ENCODE data around the gene TIAM2. TPM values are rescaled to one million over a fixed set of nuclear protein-coding genes. Genes with fewer than 3 reads are reported as not detected.

Gene TIAM2
- total RNA-seq, 2 experiments from 2014 or later = 5.4 to 6.2 TPM

GRCh38 chr6:155235087-155235486 is 240.0 kb downstream of the TIAM2 start:
- CTCF ChIA-PET (ENCODE audit: unreplicated experiment) = no interaction called here

GRCh38 chr6:155237613-155238012 is 242.5 kb downstream of the TIAM2 start:
- no peaks in the 10 kb centered on the region for H3K9me2 ChIP-seq (ENCODE audit: insufficient read depth, low read length)
- no peaks in the 10 kb centered on the region for H3K4me1 ChIP-seq (ENCODE audit: insufficient read depth, low read length, poor library complexity, severe bottlenecking)
- intact Hi-C loops (cut with micrococcal nuclease; ENCODE audit: unreplicated experiment) = no loop called here
- no peak overlapping the region for H2AFZ ChIP-seq (ENCODE audit: low read length)
- no peak for TF ChIP-seq EZH2phosphoT487 (IDR thresholded peaks at IDR 0.05; ENCODE audit: borderline replicate concordance, low read depth, low read length)
- TF ChIP-seq CTCF (conservative IDR thresholded peaks at IDR 0.05; ENCODE audit: low read length) = no peak
- H3K4me3 ChIP-seq (ENCODE audit: low read depth, low read length, poor library complexity, severe bottlenecking) = no peak overlapping the region
- no peak for DNase-seq (ENCODE audit: low spot score)
- ChIA-PET POLR2A (no interaction called here), CTCF (ENCODE audit: unreplicated experiment) (no interaction called here)
- H4K20me1 ChIP-seq (ENCODE audit: insufficient read depth, low read length) = no peaks in the 10 kb centered on the region
- no peak overlapping the region for H3K4me2 ChIP-seq (ENCODE audit: low read length)
- BruUV-seq (replicated peaks) = no TSS peak
- H3K79me2 ChIP-seq (ENCODE audit: insufficient read depth, low read depth, low read length) = no peaks in the 10 kb centered on the region
- H3K9me3 ChIP-seq (ENCODE audit: low read length) = no peaks in the 10 kb centered on the region
- H3K36me3 ChIP-seq (ENCODE audit: insufficient read depth, low read length) = 0 out of 2 replicates have a peak, but pooled peaks cover 5% of the 10 kb centered on the region
- no peak overlapping the region for H3K27ac ChIP-seq (ENCODE audit: low read depth, low read length, poor library complexity, severe bottlenecking)

More at GRCh38 chr6:155235087-155235486, 240.0 kb downstream of the TIAM2 start:
- H3K4me1 ChIP-seq (ENCODE audit: insufficient read depth, low read length, poor library complexity, severe bottlenecking) = no peaks in the 10 kb centered on the region
- no peak for TF ChIP-seq EZH2phosphoT487 (IDR thresholded peaks at IDR 0.05; ENCODE audit: borderline replicate concordance, low read depth, low read length)
- no peak for TF ChIP-seq CTCF (conservative IDR thresholded peaks at IDR 0.05; ENCODE audit: low read length)
- no TSS peak for BruUV-seq (replicated peaks)
- no peaks in the 10 kb centered on the region for H3K9me2 ChIP-seq (ENCODE audit: insufficient read depth, low read length)
- no peaks in the 10 kb centered on the region for H3K79me2 ChIP-seq (ENCODE audit: insufficient read depth, low read depth, low read length)
- H3K27ac ChIP-seq (ENCODE audit: low read depth, low read length, poor library complexity, severe bottlenecking) = no peak overlapping the region
- H3K9me3 ChIP-seq (ENCODE audit: low read length) = no peaks in the 10 kb centered on the region
- no peak overlapping the region for H2AFZ ChIP-seq (ENCODE audit: low read length)
- peaks cover 6% of the 10 kb centered on the region; the same call in 1 of the 2 replicates for H3K36me3 ChIP-seq (ENCODE audit: insufficient read depth, low read length)
- DNase-seq (ENCODE audit: low spot score) = no peak
- intact Hi-C loops (cut with micrococcal nuclease; ENCODE audit: unreplicated experiment) = no loop called here
- no peaks in the 10 kb centered on the region for H4K20me1 ChIP-seq (ENCODE audit: insufficient read depth, low read length)
- H3K4me3 ChIP-seq (ENCODE audit: low read depth, low read length, poor library complexity, severe bottlenecking) = no peak overlapping the region
- POLR2A ChIA-PET = no interaction called here
- no peak overlapping the region for H3K4me2 ChIP-seq (ENCODE audit: low read length)

- Histone ChIP-seq H3K36me3 (ENCODE audit: insufficient read depth, low read length) (peaks cover 27% of the 10 kb centered on the region), H3K79me2 (ENCODE audit: insufficient read depth, low read depth, low read length) (no peaks in the 10 kb centered on the region), H4K20me1 (ENCODE audit: insufficient read depth, low read length) (no peaks in the 10 kb centered on the region), H3K9me3 (ENCODE audit: low read length) (no peaks in the 10 kb centered on the region), H3K4me1 (ENCODE audit: insufficient read depth, low read length, poor library complexity, severe bottlenecking) (no peaks in the 10 kb centered on the region), H3K4me3 (ENCODE audit: low read depth, low read length, poor library complexity, severe bottlenecking) (no peak overlapping the region), H3K4me2 (ENCODE audit: low read length) (no peak overlapping the region), H3K9me2 (ENCODE audit: insufficient read depth, low read length) (no peaks in the 10 kb centered on the region), H2AFZ (ENCODE audit: low read length) (no peak overlapping the region), H3K27ac (ENCODE audit: low read depth, low read length, poor library complexity, severe bottlenecking) (no peak overlapping the region)
- CTCF ChIA-PET (ENCODE audit: unreplicated experiment) = no interaction called here
- DNase-seq (ENCODE audit: low spot score) = no peak
- intact Hi-C loops (cut with micrococcal nuclease; ENCODE audit: unreplicated experiment) = loop anchor here (10.0 kb wide), 1 partner anchor 566 kb away; no protein-coding TSS in a partner anchor
- no TSS peak for BruUV-seq (replicated peaks)
- no peak for TF ChIP-seq CTCF (conservative IDR thresholded peaks at IDR 0.05; ENCODE audit: low read length)
- no peak for TF ChIP-seq EZH2phosphoT487 (IDR thresholded peaks at IDR 0.05; ENCODE audit: borderline replicate concordance, low read depth, low read length)
- POLR2A ChIA-PET = no interaction called here
Observed at GRCh38 chr6:155240905-155241600, 245.9 kb downstream of the TIAM2 start.
